ENCODE data around the gene IQSEC1.

- no peak for TF ChIP-seq SIN3A (IDR thresholded peaks at IDR 0.05; ENCODE audit: borderline replicate concordance, insufficient read depth, low read length)
- no peak for TF ChIP-seq REST (IDR thresholded peaks at IDR 0.05; ENCODE audit: insufficient read depth in 1 of 2, low read depth in 2 of 2, low read length in 2 of 2)
- no peak for TF ChIP-seq POLR2AphosphoS5 (IDR thresholded peaks at IDR 0.05; ENCODE audit: low read depth, low read length)
- no peak for TF ChIP-seq TAF1 (IDR thresholded peaks at IDR 0.05; ENCODE audit: borderline replicate concordance, insufficient read depth, low read length)
Measured at GRCh38 chr3:13116426-13116825, 43.2 kb upstream of the IQSEC1 start.
